ENCODE measurements around the gene SSBP2.
"Not testable (repeated sequence)": the region's sequence is repeated elsewhere in the genome, so short reads cannot be mapped to it uniquely, and the experiment has no call there.

Gene SSBP2

DNA sequence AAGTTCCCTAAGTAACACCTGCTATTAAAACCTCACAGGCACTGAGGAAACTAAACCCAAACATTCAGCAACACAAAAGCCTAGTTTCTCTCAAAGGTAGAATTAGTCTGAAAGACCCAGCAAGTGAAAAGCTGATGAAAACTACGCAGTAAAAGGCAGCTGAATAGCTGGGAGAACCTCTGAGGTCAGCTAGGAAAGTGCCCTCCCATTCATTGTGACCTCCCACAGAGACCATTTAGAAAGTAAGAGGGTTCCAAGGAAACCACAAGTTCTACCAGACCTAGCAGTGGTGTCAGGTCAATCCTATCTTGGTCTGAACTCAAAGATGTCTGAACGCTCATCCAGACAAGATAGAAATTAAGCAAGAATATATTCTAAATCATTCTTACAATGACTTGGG is 144.7 kb downstream of the SSBP2 start:
- no peaks in the 10 kb centered on the region for H3K27me3 ChIP-seq
- TF ChIP-seq, protein P1, sequence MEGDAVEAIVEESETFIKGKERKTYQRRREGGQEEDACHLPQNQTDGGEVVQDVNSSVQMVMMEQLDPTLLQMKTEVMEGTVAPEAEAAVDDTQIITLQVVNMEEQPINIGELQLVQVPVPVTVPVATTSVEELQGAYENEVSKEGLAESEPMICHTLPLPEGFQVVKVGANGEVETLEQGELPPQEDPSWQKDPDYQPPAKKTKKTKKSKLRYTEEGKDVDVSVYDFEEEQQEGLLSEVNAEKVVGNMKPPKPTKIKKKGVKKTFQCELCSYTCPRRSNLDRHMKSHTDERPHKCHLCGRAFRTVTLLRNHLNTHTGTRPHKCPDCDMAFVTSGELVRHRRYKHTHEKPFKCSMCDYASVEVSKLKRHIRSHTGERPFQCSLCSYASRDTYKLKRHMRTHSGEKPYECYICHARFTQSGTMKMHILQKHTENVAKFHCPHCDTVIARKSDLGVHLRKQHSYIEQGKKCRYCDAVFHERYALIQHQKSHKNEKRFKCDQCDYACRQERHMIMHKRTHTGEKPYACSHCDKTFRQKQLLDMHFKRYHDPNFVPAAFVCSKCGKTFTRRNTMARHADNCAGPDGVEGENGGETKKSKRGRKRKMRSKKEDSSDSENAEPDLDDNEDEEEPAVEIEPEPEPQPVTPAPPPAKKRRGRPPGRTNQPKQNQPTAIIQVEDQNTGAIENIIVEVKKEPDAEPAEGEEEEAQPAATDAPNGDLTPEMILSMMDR (IDR thresholded peaks at IDR 0.05), result no peak
- peaks cover 4% of the 10 kb centered on the region for H3K9me3 ChIP-seq
- no peaks in the 10 kb centered on the region for H3K4me1 ChIP-seq (ENCODE audit: control insufficient read depth in 1 of 2, insufficient read depth in 1 of 2, low read depth in 1 of 2, low read length in 1 of 2)
- H3K27ac ChIP-seq, result no peak overlapping the region
- H3K4me3 ChIP-seq (ENCODE audit: low read depth in 1 of 2, low read length in 1 of 2), result no peak overlapping the region
- H3K36me3 ChIP-seq, result no peaks in the 10 kb centered on the region

DNA sequence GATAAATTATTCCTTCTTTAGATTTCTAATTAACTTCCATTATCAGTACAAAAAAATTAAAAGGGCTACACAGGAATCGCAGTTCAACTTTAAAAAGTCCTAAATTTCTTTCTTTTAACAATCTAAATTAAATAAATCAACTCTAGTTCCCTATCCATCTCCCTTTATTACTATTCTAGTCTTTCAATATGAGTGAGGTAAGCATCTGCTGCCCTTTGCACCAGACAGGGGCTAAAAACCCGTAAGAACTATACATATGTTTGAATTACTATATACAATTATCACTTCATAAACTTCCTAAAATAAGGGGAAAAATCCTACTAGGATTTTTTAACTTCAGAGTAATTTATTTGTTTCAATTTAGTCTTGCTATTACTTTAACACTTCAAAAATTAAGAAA is 145.6 kb downstream of the SSBP2 start:
- no peaks in the 10 kb centered on the region for H3K4me1 ChIP-seq (ENCODE audit: control insufficient read depth in 1 of 2, insufficient read depth in 1 of 2, low read depth in 1 of 2, low read length in 1 of 2)
- no peak overlapping the region for H3K4me3 ChIP-seq (ENCODE audit: low read depth in 1 of 2, low read length in 1 of 2)
- no peak overlapping the region for H3K27ac ChIP-seq
- H3K9me3 ChIP-seq, result peaks cover 4% of the 10 kb centered on the region
- TF ChIP-seq, protein P1 (IDR thresholded peaks at IDR 0.05), result no peak
- no peaks in the 10 kb centered on the region for H3K27me3 ChIP-seq
- H3K36me3 ChIP-seq, result no peaks in the 10 kb centered on the region

DNA sequence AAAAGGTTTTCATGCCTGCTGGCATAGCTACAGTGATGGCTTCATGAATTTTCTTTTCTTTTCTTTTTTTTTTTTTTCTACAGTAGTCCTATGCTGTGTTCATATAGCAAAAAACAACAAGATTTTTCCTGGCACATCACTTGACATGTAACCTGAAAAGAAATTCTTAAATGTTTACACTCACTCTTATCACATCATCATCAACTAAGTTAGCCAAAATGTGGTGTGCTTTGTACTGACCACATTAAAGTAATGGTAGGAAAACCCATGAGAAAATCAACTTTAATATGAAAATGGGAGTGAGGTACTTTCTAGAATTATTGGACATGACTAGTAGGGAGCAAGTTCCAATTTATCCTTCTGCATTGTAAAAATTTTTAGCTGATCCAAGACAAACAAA is 146.7 kb downstream of the SSBP2 start:
- no peak overlapping the region for H3K4me3 ChIP-seq (ENCODE audit: low read depth in 1 of 2, low read length in 1 of 2)
- H3K27ac ChIP-seq, result no peak overlapping the region
- TF ChIP-seq, protein P1 (IDR thresholded peaks at IDR 0.05), result no peak
- H3K36me3 ChIP-seq, result no peaks in the 10 kb centered on the region
- H3K4me1 ChIP-seq (ENCODE audit: control insufficient read depth in 1 of 2, insufficient read depth in 1 of 2, low read depth in 1 of 2, low read length in 1 of 2), result no peaks in the 10 kb centered on the region
- no peaks in the 10 kb centered on the region for H3K9me3 ChIP-seq
- no peaks in the 10 kb centered on the region for H3K27me3 ChIP-seq

DNA sequence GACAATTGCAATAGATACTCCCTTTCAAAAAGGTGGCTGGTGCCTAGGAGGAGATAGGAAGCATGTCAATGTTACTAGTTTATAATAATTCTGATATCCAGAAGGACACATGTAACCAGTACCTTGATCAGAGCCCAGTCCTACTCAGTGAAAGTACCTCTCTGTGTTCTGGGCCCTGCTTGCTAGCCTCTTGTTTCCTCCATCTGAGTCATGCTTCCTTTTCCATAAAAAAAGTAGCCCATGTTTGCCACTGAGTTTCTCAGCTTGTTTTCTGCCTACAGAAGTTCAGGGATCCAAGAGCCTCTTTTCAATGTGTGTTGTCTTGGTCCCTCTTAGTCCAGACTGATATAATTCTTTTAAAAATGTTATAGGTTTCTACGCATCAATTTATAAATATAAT is 149.0 kb downstream of the SSBP2 start:
- no peaks in the 10 kb centered on the region for H3K4me1 ChIP-seq (ENCODE audit: control insufficient read depth in 1 of 2, insufficient read depth in 1 of 2, low read depth in 1 of 2, low read length in 1 of 2)
- H3K27ac ChIP-seq, result no peak overlapping the region
- H3K36me3 ChIP-seq, result no peaks in the 10 kb centered on the region
- TF ChIP-seq, protein P1 (IDR thresholded peaks at IDR 0.05), result no peak
- no peak overlapping the region for H3K4me3 ChIP-seq (ENCODE audit: low read depth in 1 of 2, low read length in 1 of 2)
- no peaks in the 10 kb centered on the region for H3K27me3 ChIP-seq
- H3K9me3 ChIP-seq, result no peaks in the 10 kb centered on the region

DNA sequence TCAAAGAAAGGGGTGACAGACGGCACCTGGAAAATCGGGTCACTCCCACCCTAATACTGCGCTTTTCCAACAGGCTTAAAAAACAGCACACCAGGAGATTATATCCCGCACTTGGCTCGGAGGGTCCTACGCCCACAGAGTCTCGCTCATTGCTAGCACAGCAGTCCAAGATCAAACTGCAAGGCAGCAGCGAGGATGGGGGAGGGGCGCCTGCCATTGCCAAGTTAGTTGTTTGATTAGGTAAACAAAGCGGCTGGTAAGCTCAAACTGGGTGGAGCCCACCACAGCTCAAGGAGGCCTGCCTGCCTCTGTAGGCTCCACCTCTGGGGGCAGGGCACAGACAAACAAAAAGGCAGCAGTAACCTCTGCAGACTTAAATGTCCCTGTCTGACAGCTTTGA is 158.8 kb downstream of the SSBP2 start:
- not testable (repeated sequence) for H3K36me3 ChIP-seq; H3K4me1 ChIP-seq (ENCODE audit: control insufficient read depth in 1 of 2, insufficient read depth in 1 of 2, low read depth in 1 of 2, low read length in 1 of 2); H3K27ac ChIP-seq; H3K4me3 ChIP-seq (ENCODE audit: low read depth in 1 of 2, low read length in 1 of 2); H3K9me3 ChIP-seq; H3K27me3 ChIP-seq

DNA sequence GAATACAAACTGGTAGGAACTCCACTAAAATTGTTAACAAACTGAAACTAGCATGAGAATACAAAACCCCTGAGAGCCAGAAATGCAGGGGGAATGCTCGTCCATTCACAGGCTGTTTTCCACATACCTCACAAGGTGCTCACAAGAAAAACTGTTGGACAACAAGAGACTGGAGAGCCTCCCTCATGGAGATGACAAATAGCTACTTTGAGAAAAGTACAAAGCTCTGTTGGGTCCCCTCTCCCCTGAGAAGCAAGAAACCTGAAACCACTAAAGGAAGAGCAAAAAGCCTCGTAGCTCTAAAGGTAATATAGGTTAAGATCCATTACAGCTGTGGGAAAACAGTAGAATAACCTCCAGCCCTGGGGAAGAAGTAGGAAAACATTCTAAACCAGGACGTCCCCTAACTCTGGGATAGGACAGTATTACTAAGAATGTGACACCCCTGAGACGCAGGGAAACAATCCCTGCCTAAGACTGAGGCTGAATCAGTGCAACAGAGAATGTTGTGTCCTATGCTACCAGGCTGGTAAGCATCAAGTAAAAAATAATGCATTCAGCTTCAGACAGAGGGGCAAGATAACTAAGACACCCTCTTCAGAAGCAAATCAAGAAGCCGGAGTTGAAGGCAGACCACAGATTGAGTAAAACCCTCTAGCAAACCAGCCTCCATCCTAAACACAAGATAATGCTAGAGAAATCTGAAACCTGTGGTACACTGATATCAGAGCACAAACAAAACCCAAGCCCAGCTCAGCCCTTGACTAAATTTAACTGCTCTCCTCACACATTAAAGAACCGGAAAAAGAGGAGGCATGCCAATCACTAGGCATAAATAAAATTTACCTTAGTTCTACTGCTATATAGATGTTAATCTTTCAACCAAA is 160.2 kb downstream of the SSBP2 start:
- H3K9me3 ChIP-seq, result no peaks in the 10 kb centered on the region
- no peaks in the 10 kb centered on the region for H3K27me3 ChIP-seq
- TF ChIP-seq, protein P1 (IDR thresholded peaks at IDR 0.05), result no peak
- H3K27ac ChIP-seq, result no peak overlapping the region
- no peaks in the 10 kb centered on the region for H3K4me1 ChIP-seq (ENCODE audit: control insufficient read depth in 1 of 2, insufficient read depth in 1 of 2, low read depth in 1 of 2, low read length in 1 of 2)
- H3K36me3 ChIP-seq, result no peaks in the 10 kb centered on the region
- no peak overlapping the region for H3K4me3 ChIP-seq (ENCODE audit: low read depth in 1 of 2, low read length in 1 of 2)

Data from neutrophil (primary cell).